Measurements from ENCODE around the gene LRRC3C. TPM values are rescaled to one million over a fixed set of nuclear protein-coding genes. Genes with fewer than 3 reads are reported as not detected.
"Not testable (repeated sequence)": the region's sequence is repeated elsewhere in the genome, so short reads cannot be mapped to it uniquely, and the experiment has no call there.

The LRRC3C gene
- under 1 TPM in 1 of 2 donors, not detected in 1; 0.17 TPM for total RNA-seq
- under 1 TPM; 0.08 to 0.24 TPM for polyA plus RNA-seq

DNA sequence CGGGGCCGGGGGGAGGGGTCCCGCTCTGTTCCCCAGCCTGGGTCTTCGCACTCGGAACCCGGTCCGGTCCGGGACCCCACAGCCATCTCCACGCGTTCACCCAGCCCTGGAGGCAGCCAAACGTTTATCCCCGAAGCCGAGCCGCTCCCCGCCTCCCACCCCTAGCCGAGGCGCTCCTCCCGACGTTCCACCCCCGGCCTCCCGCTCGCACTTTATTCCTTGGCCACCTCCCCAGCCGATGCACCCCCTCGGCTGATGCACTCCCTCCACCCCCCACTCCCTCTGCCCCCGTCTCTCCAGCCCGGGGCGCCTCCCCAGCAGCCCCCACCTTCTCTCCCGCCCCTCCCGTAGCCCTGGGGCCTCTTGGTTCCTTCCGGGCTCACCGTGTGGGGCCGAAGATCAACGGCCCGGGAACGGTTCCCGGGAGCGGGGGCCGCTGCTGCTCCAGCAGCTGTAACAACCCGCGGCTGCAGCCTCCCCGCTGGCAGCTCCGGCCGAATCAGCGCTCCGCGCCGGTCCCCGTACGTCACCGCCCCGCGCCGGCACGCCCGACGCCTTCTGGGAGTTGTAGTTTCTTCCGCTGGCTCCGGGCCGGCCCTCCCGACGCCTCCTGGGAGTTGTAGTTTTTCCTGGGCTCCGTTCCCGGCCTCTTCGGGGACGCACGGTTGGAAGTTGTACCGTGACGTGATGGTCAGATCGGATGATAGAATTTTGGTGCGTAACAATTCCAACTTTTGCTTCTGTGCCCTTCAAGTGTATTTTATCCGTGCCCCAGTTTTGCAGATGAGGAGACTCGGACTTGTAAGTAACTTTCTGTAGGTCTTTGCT lies at the start of gene LRRC3C, which contains the start of gene ORMDL3:
TSS of gene LRRC3C (plus strand) at position 632 of the 828 bp plus-strand sequence. CDS start 13,792 bp downstream, outside the sequence.
TSS of gene ORMDL3 (minus strand) at position 501 of the 828 bp plus-strand sequence. CDS start 3,398 bp downstream, outside the sequence.
- Histone ChIP-seq H3K27ac (ENCODE audit: low read depth in 1 of 2, low read length in 2 of 2) (peak within 1 kb of the TSS; percentile 95 to 98), H3K9me3 (ENCODE audit: control insufficient read depth in 4 of 4, low read length in 3 of 4) (no peaks in the 10 kb centered on the region), H3K4me3 (ENCODE audit: low read depth in 1 of 3, low read length in 3 of 3) (peak within 1 kb of the TSS; percentile 68 to 90 (median 71)), H3K36me3 (ENCODE audit: control insufficient read depth in 4 of 4, insufficient read depth in 3 of 4, low read depth in 1 of 4, low read length in 3 of 4) (peaks cover 6 to 9% (median 7%) of the 10 kb centered on the region in 4 donors), H3K4me1 (ENCODE audit: control insufficient read depth in 4 of 4, insufficient read depth in 4 of 4, low read length in 3 of 4) (peaks cover 19 to 59% (median 41%) of the 10 kb centered on the region in 4 donors), H3K27me3 (ENCODE audit: control insufficient read depth in 4 of 4, insufficient read depth in 4 of 4, low read length in 3 of 4) (no peaks in the 10 kb centered on the region), H3K9ac (ENCODE audit: low read depth in 1 of 2, low read length in 2 of 2) (peak within 1 kb of the TSS; percentile 89 to 99)
- under 1% methylated on average over 72 of the region's 72 CpGs for WGBS
- TF ChIP-seq YY1 (IDR thresholded peaks at IDR 0.05): peak; percentile 80
- peak; percentile 54 for TF ChIP-seq FOXA1 (IDR thresholded peaks at IDR 0.05)
- peak in 1 of 2 donors; percentile 41 for TF ChIP-seq RAD21 (IDR thresholded peaks at IDR 0.05)
- TF ChIP-seq RXRA (IDR thresholded peaks at IDR 0.05): peak in 1 of 2 donors; percentile 58
- TF ChIP-seq, protein P1, sequence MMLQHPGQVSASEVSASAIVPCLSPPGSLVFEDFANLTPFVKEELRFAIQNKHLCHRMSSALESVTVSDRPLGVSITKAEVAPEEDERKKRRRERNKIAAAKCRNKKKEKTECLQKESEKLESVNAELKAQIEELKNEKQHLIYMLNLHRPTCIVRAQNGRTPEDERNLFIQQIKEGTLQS (IDR thresholded peaks at IDR 0.05): peak; percentile 17
- TF ChIP-seq NR2F2 (IDR thresholded peaks at IDR 0.05): no peak
- peak; percentile 13 for TF ChIP-seq FOXA2 (IDR thresholded peaks at IDR 0.05)
- TF ChIP-seq HNF4G (IDR thresholded peaks at IDR 0.05): peak; percentile 48
- TF ChIP-seq SP1 (IDR thresholded peaks at IDR 0.05): peak; percentile 64
- TF ChIP-seq GABPA (IDR thresholded peaks at IDR 0.05 in 1 of 2, conservative IDR thresholded peaks at IDR 0.05 in 1 of 2): peak in 1 of 2 donors; percentile 74
- TF ChIP-seq, protein P2, sequence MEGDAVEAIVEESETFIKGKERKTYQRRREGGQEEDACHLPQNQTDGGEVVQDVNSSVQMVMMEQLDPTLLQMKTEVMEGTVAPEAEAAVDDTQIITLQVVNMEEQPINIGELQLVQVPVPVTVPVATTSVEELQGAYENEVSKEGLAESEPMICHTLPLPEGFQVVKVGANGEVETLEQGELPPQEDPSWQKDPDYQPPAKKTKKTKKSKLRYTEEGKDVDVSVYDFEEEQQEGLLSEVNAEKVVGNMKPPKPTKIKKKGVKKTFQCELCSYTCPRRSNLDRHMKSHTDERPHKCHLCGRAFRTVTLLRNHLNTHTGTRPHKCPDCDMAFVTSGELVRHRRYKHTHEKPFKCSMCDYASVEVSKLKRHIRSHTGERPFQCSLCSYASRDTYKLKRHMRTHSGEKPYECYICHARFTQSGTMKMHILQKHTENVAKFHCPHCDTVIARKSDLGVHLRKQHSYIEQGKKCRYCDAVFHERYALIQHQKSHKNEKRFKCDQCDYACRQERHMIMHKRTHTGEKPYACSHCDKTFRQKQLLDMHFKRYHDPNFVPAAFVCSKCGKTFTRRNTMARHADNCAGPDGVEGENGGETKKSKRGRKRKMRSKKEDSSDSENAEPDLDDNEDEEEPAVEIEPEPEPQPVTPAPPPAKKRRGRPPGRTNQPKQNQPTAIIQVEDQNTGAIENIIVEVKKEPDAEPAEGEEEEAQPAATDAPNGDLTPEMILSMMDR (IDR thresholded peaks at IDR 0.05; ENCODE audit: low read depth, low read length, missing input control): no peak
- TF ChIP-seq HNF4A (conservative IDR thresholded peaks at IDR 0.05): peak in 1 of 2 donors; percentile 62
- TF ChIP-seq JUND (IDR thresholded peaks at IDR 0.05): peak; percentile 59 to 68
- TF ChIP-seq TAF1 (conservative IDR thresholded peaks at IDR 0.05): peak; percentile 71
- TF ChIP-seq, protein P3, sequence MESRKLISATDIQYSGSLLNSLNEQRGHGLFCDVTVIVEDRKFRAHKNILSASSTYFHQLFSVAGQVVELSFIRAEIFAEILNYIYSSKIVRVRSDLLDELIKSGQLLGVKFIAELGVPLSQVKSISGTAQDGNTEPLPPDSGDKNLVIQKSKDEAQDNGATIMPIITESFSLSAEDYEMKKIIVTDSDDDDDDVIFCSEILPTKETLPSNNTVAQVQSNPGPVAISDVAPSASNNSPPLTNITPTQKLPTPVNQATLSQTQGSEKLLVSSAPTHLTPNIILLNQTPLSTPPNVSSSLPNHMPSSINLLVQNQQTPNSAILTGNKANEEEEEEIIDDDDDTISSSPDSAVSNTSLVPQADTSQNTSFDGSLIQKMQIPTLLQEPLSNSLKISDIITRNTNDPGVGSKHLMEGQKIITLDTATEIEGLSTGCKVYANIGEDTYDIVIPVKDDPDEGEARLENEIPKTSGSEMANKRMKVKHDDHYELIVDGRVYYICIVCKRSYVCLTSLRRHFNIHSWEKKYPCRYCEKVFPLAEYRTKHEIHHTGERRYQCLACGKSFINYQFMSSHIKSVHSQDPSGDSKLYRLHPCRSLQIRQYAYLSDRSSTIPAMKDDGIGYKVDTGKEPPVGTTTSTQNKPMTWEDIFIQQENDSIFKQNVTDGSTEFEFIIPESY (IDR thresholded peaks at IDR 0.05): peak; percentile 70
- peak; percentile 58 for TF ChIP-seq MAX (IDR thresholded peaks at IDR 0.05)
- TF ChIP-seq, protein P4, sequence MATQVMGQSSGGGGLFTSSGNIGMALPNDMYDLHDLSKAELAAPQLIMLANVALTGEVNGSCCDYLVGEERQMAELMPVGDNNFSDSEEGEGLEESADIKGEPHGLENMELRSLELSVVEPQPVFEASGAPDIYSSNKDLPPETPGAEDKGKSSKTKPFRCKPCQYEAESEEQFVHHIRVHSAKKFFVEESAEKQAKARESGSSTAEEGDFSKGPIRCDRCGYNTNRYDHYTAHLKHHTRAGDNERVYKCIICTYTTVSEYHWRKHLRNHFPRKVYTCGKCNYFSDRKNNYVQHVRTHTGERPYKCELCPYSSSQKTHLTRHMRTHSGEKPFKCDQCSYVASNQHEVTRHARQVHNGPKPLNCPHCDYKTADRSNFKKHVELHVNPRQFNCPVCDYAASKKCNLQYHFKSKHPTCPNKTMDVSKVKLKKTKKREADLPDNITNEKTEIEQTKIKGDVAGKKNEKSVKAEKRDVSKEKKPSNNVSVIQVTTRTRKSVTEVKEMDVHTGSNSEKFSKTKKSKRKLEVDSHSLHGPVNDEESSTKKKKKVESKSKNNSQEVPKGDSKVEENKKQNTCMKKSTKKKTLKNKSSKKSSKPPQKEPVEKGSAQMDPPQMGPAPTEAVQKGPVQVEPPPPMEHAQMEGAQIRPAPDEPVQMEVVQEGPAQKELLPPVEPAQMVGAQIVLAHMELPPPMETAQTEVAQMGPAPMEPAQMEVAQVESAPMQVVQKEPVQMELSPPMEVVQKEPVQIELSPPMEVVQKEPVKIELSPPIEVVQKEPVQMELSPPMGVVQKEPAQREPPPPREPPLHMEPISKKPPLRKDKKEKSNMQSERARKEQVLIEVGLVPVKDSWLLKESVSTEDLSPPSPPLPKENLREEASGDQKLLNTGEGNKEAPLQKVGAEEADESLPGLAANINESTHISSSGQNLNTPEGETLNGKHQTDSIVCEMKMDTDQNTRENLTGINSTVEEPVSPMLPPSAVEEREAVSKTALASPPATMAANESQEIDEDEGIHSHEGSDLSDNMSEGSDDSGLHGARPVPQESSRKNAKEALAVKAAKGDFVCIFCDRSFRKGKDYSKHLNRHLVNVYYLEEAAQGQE (IDR thresholded peaks at IDR 0.05): peak; percentile 64
- TF ChIP-seq EGR1 (IDR thresholded peaks at IDR 0.05; ENCODE audit: low read depth in 2 of 2): peak in 1 of 2 donors; percentile 47
- peak; percentile 96 for DNase-seq (ENCODE audit: low spot score)

GRCh38 chr17:39886102-39886501 lies 41.4 kb upstream of the LRRC3C start:
- H3K9ac ChIP-seq (ENCODE audit: low read depth in 1 of 2, low read length in 2 of 2); H3K27ac ChIP-seq (ENCODE audit: low read depth in 1 of 2, low read length in 2 of 2); H3K36me3 ChIP-seq (ENCODE audit: control insufficient read depth in 4 of 4, insufficient read depth in 3 of 4, low read depth in 1 of 4, low read length in 3 of 4); H3K9me3 ChIP-seq (ENCODE audit: control insufficient read depth in 4 of 4, low read length in 3 of 4); H3K27me3 ChIP-seq (ENCODE audit: control insufficient read depth in 4 of 4, insufficient read depth in 4 of 4, low read length in 3 of 4); H3K4me3 ChIP-seq (ENCODE audit: low read depth in 1 of 3, low read length in 3 of 3); H3K4me1 ChIP-seq (ENCODE audit: control insufficient read depth in 4 of 4, insufficient read depth in 4 of 4, low read length in 3 of 4); DNase-seq (ENCODE audit: low spot score): not testable (repeated sequence)
- WGBS: 83% methylated on average over 5 of the region's 5 CpGs

Data from liver (tissue), 9 donors.